Stimulated activated CD4-positive, alpha-beta T cell treated with anti-CD3 and anti-CD28 coated beads, Interleukin-15, amount 100 ng/mL, for 1 hour (primary cell): ENCODE data around the gene PARD6A.
A peak's percentile ranks its signal among the peaks of the same experiment; 100 is the strongest.

Experiments
- DNase-seq, 2 donors: peaks; one replicate each; pipeline ENCODE4 v3.0.0-alpha.2; 2020; ENCODE audit warnings: low read depth in 1 of 2, low spot score in 1 of 2

PARD6A gene

GRCh38 chr16:67666559-67667452, 6.0 kb downstream of the PARD6A start, which contains the start of the genes C16orf86 and ENKD1:
Gene C16orf86 (plus strand): TSS chr16:67666814. CDS start chr16:67666971, 157 bp downstream.
Gene ENKD1 (minus strand): TSS chr16:67666750. CDS start chr16:67666442, 308 bp downstream.
- peak; percentile 68 for DNase-seq

GRCh38 chr16:67667453-67667816, 6.7 kb downstream of the PARD6A start:
- DNase-seq, result no peak

GRCh38 chr16:67667817-67668494, 7.2 kb downstream of the PARD6A start:
- DNase-seq, result peak; percentile 63 to 64

- no peak for DNase-seq
Measured at GRCh38 chr16:67668495-67669157, 7.9 kb downstream of the PARD6A start.

GRCh38 chr16:67669499-67670101, 8.8 kb downstream of the PARD6A start:
- DNase-seq, result no peak

- no peak for DNase-seq
Measured at GRCh38 chr16:67672306-67672705, 11.5 kb downstream of the PARD6A start.

GRCh38 chr16:67672739-67673662, 12.2 kb downstream of the PARD6A start:
- no peak for DNase-seq

GRCh38 chr16:67673712-67674580, 13.2 kb downstream of the PARD6A start:
- DNase-seq, result no peak

GRCh38 chr16:67674851-67675578, 14.3 kb downstream of the PARD6A start:
- no peak for DNase-seq

GRCh38 chr16:67675579-67675935, 14.8 kb downstream of the PARD6A start:
- no peak for DNase-seq

- no peak for DNase-seq
Measured at GRCh38 chr16:67675999-67676398, 15.2 kb downstream of the PARD6A start.

- no peak for DNase-seq
Measured at GRCh38 chr16:67676516-67676915, 15.8 kb downstream of the PARD6A start.

- DNase-seq, result no peak
Measured at GRCh38 chr16:67676939-67677338, 16.2 kb downstream of the PARD6A start.

GRCh38 chr16:67677712-67678111, 17.0 kb downstream of the PARD6A start:
- DNase-seq, result no peak

- no peak for DNase-seq
Measured at GRCh38 chr16:67678354-67679023, 17.7 kb downstream of the PARD6A start.

GRCh38 chr16:67679935-67680897, 19.5 kb downstream of the PARD6A start:
- no peak for DNase-seq

- no peak for DNase-seq
Measured at GRCh38 chr16:67683767-67684166, 23.0 kb downstream of the PARD6A start.
